ENCODE data around the gene MFSD6.
A peak's percentile ranks its signal among the peaks of the same experiment; 100 is the strongest.
"Not testable (repeated sequence)": the region's sequence is repeated elsewhere in the genome, so short reads cannot be mapped to it uniquely, and the experiment has no call there.

MFSD6 gene

DNA sequence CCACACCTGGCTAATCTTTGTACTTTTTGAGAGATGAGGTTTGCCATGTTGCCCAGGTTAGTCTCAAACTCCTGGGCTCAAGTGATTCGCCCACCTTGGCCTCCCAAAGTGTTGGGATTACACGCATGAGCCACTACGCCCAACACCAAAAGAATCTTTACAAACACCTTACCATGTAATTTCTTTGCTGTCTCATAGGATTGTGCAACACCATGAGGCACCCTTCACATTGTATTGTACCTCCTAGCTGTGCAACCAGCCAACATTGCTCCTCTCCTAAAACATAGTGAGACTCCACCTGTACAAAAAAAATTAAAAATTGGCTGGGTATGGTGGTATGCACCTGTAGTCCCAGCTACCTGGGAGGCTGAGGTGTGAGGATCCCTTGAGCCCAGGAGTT is 3.1 kb upstream of the MFSD6 start:
- DNase-seq (ENCODE audit: low read depth in 4 of 4, low spot score in 1 of 4), result no peak

DNA sequence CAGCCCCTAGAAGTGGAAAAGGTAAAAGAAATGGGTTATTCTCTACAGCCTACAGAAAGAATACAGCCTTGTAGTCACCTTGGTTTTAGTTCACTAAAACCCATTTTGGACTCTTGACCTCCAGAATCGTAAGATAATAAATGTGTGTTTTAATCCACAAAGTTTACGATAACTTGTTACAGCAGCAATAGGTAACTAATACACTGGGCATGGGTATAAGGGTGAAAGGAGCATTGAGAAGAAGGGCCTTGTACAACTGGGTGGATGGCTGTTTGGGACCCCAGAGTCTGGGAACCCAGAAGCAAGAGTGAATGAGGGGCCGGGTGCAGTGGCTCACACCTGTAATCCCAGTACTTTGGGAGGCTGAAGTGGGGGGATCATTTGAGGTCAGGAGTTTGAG is 2.2 kb upstream of the MFSD6 start:
- DNase-seq (ENCODE audit: low read depth in 4 of 4, low spot score in 1 of 4), result no peak

DNA sequence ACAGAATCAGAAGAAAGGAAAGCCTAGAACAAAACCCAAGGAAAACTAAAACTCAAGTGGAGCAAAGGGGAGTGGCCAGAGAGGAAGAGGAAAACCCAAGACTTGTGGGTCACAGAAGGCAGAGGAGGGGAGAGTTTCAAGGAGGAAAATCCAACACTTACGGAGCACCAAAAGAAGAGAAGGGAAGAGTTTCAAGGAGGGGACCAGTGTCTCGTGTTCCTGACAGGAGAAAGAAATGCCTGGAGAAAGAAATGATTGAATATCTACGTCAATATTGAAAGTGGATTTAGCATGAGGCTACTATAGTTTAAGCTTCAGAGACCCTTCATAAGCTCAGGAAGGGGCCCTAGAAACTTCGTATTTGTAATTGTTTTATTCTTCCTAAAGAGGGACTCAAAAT is 1.4 kb upstream of the MFSD6 start:
- DNase-seq (ENCODE audit: low read depth in 4 of 4, low spot score in 1 of 4), result no peak

DNA sequence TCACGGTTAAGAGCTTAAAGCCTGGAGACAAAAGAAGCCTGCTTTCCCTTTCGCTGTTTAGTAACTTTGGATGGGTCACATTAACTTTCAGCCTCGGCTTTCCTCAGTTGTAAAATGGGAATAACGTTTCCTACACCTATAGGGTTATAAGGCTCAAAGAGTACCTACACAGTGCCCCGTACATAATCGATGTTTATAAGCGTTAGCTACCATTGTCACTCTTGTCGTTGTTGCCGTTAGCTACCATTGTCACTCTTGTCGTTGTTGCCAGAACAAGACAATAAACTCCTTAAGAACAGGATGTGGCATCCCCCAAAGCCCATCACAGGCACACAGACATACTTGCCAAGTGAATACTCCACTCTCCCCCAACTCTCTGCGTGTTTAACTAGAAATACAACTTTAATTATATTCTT is 901 bp upstream of the MFSD6 start:
- no peak for DNase-seq (ENCODE audit: low read depth in 4 of 4, low spot score in 1 of 4)

DNA sequence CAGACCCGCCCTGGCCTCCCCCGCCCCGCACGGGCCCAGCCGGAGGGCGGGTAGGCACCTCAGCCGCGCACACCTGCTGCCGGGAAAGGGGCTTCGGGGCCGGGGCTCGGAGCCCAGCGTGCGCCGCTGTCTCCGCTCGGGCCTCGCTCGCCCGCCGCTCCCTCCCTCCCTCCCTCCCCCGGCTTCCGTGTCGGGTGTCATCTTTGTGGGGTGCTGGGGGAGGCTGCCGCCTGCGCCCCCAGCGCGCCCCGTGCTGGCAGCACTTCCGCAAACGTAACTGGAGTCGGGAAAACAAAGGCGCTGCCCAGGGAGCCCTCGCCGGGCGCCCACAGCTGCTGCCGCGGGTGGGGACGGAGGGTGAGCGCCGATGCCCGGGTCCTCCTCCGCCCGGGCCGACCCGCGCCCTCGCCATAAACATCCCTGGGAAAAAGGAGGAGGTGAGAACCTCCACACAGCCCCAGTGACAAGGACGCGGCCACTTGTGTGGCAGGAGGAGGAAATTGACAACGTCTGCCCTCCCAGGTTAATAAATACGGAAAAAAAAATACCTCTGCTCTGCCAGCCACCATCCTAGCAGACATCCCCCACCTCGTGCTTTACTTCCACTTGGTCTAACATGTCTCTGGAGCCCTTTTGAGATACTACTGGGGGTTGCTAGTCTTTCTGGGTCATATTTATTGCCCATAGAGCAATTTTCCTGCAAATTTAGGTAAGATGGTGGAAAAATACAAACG is 550 bp downstream of the MFSD6 start:
- DNase-seq (ENCODE audit: low read depth in 4 of 4, low spot score in 1 of 4), result peak; percentile 25 to 55 (median 40)

DNA sequence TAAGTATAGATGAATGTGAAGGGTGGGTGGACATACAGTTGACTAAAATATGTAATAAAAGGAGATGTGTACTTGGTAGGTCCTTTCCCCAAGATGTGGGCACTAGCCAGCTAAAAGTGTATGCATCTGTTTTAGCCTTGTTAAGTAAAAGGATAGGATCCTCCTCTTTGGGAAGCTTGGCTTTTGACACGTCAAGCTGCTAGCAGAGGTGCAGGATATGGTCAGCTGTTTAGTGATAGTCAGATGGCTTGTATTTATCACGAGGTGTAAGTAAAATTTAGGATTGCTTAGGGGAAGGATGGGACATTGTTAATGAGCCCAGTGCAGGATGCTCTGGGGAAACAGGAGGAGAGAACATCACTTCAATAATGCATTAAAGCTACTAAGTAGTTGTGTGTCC is 1.5 kb downstream of the MFSD6 start:
- no peak for DNase-seq (ENCODE audit: low read depth in 4 of 4, low spot score in 1 of 4)

DNA sequence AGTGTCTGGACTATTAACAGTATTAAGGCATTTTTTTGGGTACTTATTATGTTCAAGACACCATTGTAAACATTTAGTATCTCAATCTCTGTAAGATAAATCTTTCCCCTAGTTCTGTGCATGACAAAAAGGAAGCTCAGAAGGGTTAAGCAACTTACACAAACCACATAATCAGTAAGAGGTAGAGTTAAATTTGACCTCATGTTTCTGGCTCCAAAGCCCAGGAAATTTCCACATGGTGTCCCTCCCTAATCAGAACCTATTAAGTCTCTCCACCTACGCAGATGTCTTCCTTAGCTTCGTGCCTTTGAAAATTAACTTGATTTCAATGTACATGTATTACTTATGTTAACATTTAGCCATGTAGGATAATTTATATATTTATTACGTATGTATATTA is 2.0 kb downstream of the MFSD6 start:
- no peak for DNase-seq (ENCODE audit: low read depth in 4 of 4, low spot score in 1 of 4)

DNA sequence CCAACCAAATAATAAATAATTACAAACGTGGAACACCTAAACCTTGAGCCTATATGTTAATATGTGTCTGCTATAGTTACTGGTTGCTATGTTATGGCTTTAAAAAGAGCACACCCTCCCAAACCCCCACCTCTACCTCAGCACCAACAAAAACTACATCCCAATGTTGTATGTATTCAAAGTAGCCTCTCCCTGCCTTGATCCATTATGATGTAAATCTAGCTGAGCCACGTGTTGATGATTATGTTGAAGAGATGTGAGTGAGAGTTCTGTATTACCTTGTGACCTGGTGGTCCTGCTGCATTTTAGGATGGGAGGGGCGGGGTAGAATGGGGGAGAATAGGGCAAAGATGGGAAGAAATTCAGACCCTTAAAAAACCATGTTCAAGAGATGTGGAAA is 4.8 kb downstream of the MFSD6 start:
- no peak for DNase-seq (ENCODE audit: low read depth in 4 of 4, low spot score in 1 of 4)

DNA sequence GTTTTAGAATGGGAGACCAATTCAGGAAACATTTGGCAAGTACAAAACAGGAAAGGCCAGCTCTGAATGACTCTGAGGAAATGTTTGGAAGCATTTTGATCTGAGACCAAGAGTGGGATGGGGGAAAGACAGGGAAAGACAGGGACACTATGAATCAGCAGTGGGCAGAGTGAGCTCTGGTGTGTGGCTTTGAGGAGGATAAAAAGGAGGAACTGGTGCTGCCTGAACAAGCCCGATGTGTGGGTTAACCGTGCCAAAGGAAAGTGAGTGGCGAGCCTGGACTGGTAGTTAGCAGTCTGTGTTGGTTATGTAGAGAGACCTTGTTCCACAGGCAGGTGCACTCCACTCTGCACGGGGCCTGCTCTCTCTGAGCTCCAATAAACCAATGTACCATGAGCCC is 5.3 kb downstream of the MFSD6 start:
- DNase-seq (ENCODE audit: low read depth in 4 of 4, low spot score in 1 of 4), result no peak

DNA sequence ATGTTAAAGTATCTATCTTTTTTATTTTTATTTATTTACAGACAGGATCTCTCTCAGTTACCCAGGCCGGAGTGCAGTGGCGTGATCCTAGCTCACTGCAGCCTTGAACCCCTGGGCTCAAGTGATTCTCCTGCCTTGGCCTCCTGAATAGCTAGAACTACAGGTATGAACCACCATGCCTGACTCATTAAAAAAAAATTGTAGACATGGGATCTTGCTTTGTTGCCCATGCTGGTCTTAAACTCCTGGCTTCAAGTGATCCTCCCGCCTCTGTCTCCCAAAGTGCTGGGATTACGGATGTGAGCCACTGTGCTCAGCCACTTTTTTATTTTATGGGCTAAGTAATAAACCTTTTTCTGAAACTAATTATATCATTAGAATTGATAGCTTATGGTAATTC is 7.1 kb downstream of the MFSD6 start:
- DNase-seq (ENCODE audit: low read depth in 4 of 4, low spot score in 1 of 4), result no peak

DNA sequence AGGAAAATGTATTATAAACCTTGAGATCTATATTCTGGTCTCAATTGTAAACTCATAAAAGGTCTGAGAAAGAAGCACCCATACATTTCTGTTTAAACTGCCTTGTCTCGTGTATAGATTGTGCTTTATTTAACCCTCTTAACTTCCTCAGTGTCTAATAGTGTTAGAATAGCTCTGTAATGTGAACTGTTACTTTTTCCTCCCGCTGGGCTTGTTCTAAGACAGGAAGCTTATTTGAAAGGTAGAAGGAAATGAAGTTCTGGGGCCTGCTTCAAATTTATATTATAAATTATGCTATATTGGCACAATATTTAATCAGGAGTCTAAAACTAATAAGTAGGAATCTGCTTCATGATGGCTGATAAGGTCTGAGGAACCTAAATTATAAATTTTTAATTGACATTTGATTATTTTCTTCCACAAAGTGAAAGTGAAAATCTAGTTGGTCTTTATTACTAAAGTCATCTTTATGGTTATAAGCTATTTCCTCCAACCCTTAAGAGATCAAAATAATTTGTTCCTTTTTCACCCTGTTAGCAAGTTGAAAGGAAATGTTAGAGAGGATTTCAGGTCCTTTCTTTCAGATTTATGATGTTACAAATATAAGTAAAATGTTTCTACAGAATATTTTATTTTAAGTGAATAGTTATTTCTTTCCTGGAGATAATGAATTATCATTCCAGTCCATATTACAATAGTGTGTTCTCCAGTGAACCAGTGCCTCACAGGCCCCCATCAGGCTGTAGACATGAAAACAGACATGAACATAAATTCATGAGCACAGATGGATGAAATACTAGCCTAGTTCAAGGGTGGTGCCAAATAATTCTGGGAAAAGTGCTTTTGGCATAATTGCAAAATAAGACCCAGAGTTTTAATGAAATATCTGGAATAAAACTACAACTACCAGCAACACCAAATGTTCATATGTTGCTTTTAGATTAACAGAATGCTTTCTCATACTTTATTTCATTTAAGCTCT is 7.9 kb downstream of the MFSD6 start:
- DNase-seq (ENCODE audit: low read depth in 4 of 4, low spot score in 1 of 4), result no peak

DNA sequence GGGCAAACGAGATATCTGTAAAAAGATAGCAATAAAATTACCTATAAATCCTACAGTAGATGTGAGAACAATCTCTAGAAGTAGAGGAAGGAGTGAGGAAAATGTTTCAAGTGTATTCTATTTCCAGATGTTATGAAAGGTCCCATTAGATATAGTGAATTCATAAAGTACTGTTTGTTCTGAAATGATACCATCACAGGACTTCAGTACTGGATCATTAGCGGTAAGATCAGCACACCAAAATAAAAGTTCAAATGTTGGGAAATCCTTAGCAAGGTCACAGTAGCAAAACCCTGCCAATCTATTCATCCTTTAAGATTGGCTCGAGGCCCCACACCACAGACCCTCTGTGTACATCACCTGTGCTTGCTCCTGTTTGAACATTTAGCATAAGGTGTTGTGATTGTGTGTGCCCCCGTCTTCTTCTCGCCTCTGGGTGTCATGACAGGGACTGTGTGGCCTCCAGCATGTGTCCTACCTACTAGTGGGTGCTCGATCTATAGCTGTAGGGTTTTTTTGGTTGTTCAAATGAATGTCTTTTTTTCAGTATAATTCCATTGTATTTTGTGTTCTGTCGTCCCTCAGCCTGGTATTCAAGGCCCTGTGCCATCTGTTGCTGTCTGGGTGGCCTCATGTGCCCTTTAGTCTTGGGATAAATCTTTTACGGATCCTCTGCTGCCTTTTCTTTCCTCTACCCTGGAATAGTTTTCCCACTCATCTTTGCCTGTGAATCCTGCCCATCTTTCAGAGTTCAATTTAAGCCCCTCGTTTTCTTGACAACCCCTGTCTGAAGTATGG is 9.1 kb downstream of the MFSD6 start:
- DNase-seq (ENCODE audit: low read depth in 4 of 4, low spot score in 1 of 4), result no peak

DNA sequence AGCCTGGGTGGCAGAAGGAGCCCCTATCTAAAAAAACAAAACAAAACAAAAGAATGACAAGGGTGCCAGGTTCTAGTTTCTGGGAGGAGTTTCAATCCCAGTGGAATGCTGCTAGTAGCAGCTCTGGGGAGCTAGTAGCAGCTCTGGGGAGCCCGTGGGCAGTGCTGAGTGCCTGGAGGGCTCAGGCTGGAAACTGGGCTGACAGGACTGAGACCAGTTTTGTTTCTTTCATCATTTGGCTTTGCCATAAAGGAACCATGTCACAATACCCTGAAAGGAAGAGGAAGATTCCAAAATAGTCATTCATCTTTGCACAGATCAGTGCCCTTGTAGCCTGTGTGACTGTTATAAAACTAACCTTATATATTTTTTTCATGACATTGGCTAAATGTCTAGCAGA is 10.6 kb downstream of the MFSD6 start:
- DNase-seq (ENCODE audit: low read depth in 4 of 4, low spot score in 1 of 4), result no peak

DNA sequence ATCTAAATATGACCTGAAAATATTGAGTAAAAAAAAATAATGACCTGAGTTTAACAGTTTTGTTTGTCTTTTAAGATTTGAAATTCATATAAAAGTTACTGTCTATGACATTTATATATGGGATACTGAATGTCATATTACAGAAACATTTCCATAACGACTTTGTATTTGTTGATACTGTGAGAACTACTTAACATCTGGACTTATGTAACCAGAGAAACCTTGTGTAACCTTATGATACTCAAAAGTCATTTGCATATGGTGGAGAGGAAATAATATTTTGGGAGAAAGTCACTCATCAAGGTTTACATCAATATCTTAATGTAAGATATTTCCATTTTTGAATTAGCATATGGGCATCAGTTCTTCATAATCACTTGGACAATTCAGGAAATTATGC is 12.6 kb downstream of the MFSD6 start:
- DNase-seq (ENCODE audit: low read depth in 4 of 4, low spot score in 1 of 4), result no peak

DNA sequence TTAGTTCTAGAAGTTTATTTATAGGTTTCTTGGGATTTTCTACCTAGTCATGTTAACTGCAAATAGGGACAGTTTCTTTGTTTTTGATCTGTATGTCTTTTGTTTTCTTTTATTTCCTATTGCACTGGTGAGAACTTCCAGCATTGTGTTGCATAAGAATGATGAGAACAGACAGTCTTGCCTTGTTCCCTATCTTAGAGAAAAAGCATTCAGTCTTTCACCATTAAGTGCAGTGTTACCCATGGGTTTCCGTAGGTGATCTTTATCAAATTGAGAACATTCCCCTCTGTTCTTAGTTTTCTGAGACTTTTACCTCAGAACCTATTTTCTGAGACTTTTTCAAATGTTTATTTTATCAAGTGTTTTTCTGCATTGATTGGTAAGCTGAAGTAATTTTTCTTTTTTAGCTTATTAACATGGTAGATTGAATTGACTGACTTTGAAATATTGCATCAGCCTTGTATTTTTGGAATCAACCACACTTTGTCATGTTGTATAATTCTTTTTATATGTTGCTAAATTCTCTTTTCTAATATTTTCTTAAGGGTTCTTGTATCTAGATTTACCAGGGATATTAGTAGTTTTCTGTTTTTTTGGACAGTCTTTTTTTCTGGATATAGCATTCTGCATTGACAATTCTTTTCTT is 17.2 kb downstream of the MFSD6 start:
- no peak for DNase-seq (ENCODE audit: low read depth in 4 of 4, low spot score in 1 of 4)

DNA sequence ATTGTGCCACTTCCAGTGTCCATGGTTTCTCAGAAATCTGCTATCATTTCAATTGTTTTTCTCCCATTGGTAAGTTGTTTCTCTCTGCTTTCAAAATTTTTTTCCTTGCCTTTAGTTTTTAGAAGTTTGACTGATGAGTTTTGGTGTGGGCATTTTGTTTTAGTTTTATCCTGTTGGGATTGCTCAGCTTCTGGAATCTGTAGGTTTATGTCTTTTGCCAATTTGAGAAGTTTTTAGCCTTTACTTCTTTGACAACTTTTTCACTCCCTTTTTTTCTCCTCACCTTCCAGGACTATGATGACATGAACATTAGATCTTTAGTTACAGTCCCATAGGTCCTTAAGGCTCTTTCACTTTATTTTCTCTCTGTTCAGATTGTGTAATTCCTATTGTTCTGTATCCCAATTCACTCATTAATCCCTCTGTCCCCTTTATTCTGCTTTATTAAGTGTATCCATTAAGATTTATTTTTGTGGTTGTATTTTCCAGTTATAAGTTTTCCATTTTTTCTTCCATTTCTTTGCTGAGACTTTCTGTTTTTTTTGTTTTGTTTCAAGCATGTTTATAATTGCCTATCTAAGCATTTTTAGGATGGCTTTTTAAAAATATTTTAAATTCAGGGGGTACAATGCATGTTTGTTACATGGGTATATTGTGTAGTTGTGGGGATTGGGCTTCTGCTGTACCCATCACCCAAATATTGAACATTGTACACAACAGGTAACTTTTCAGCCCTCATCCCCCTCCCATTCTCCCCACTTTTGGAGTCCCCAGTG is 17.9 kb downstream of the MFSD6 start:
- no peak for DNase-seq (ENCODE audit: low read depth in 4 of 4, low spot score in 1 of 4)

DNA sequence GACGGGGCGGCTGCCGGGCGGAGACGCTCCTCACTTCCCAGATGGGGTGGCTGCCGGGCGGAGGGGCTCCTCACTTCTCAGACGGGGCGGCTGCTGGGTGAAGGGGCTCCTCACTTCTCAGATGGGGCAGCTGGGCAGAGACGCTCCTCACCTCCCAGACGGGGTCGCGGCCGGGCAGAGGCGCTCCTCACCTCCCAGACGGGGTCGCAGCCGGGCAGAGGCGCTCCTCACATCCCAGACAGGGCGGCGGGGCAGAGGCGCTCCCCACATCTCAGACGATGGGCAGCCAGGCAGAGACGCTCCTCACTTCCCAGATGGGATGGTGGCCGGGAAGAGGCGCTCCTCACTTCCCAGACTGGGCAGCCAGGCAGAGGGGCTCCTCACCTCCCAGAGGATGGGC is 22.7 kb downstream of the MFSD6 start:
- not testable (repeated sequence) for DNase-seq (ENCODE audit: low read depth in 4 of 4, low spot score in 1 of 4)

DNA sequence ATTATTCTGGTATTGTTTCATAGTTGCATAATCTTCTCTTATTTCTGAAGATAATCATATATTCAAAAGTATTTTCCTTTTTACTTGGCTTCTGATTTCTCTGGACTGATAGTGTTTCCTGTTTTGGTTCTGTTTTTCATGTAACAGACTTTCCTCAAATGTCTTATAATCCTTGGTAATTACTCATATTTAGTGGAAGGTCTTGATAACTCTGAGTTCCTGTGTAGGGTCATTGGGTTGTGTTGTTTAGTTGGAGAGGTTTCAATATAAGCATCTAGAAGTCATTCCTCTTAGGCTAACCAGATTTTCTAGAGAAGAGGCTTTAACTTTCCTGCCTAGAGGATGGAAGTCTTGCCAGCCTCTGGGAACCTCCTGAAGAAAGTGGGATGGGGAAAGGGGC is 23.8 kb downstream of the MFSD6 start:
- DNase-seq (ENCODE audit: low read depth in 4 of 4, low spot score in 1 of 4), result no peak

DNA sequence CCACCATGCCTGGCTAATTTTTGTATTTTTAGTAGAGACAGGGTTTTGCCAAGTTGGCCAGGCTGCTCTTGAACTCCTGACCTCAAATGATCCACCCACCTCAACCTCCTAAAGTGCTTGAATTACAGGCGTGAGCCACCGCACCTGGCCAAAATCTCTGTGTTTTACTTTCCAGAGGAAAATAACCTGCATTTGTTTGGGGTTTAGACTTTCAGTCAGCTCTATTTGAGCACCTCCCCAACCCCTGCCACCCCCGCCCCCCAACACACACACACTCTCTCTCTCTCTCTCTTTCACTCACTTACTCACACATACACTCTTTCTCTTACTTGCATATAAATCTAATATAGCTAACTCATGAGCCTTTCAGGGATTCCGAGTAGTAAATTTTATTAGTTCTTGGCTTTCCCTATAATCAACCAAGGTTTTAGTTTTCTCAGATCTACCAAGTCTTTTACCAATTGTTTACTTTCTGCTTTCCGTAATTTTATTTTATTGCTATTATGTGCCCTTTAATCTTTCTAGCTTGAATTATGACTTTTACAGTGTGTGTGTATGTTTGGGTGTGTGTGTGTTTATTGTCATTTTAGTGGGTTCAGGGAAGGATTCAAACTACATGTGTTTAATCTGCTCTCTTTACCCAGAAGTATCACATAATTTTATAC is 24.5 kb downstream of the MFSD6 start:
- no peak for DNase-seq (ENCODE audit: low read depth in 4 of 4, low spot score in 1 of 4)
